VCaP (cell line): ENCODE data around the gene TRPT1.

Experiments used
- H3K27ac ChIP-seq: fragments of 450-650 bp; 2 replicates; pipeline ENCODE4 v1.5.1; 2017
- CTCF ChIP-seq: fragments of 450-650 bp; conservative IDR thresholded peaks from 2 replicates; pipeline ENCODE4 v1.5.1; 2017; ENCODE audit warnings: mild to moderate bottlenecking, moderate library complexity

TRPT1 gene

GRCh38 chr11:64230171-64230984, 4.4 kb upstream of the TRPT1 start, which contains the start of gene DNAJC4:
Gene DNAJC4 (plus strand): TSS chr11:64230548. CDS start chr11:64230855, 307 bp downstream.
- peak within 1 kb of the TSS; percentile 94 for H3K27ac ChIP-seq
- TF ChIP-seq CTCF, result no peak; the same call in 1 of the 2 replicates

GRCh38 chr11:64229744-64230170, 3.8 kb upstream of the TRPT1 start:
- no peak for TF ChIP-seq CTCF
- H3K27ac ChIP-seq, result peak overlapping the region; percentile 94

GRCh38 chr11:64229090-64229743, 3.2 kb upstream of the TRPT1 start:
- no peak for TF ChIP-seq CTCF

GRCh38 chr11:64227405-64227956, 1.5 kb upstream of the TRPT1 start:
- H3K27ac ChIP-seq, result peak overlapping the region; percentile 94
- no peak for TF ChIP-seq CTCF

More at GRCh38 chr11:64229090-64229743, 3.2 kb upstream of the TRPT1 start:
- H3K27ac ChIP-seq, result peak overlapping the region; percentile 94

GRCh38 chr11:64226507-64227051, 593 bp upstream of the TRPT1 start:
- H3K27ac ChIP-seq, result peak overlapping the region; percentile 94

GRCh38 chr11:64224891-64225607, 937 bp downstream of the TRPT1 start:
- TF ChIP-seq CTCF, result no peak
- peak overlapping the region; percentile 94 for H3K27ac ChIP-seq

More at GRCh38 chr11:64226507-64227051, 593 bp upstream of the TRPT1 start:
- TF ChIP-seq CTCF, result no peak
